ENCODE measurements around the gene PARS2. TPM values are rescaled to one million over a fixed set of nuclear protein-coding genes. Genes with fewer than 3 reads are reported as not detected.

The PARS2 gene
- total RNA-seq, 4 donors from 2014 or later = 2.1 to 3.6 (median 2.5) TPM

DNA sequence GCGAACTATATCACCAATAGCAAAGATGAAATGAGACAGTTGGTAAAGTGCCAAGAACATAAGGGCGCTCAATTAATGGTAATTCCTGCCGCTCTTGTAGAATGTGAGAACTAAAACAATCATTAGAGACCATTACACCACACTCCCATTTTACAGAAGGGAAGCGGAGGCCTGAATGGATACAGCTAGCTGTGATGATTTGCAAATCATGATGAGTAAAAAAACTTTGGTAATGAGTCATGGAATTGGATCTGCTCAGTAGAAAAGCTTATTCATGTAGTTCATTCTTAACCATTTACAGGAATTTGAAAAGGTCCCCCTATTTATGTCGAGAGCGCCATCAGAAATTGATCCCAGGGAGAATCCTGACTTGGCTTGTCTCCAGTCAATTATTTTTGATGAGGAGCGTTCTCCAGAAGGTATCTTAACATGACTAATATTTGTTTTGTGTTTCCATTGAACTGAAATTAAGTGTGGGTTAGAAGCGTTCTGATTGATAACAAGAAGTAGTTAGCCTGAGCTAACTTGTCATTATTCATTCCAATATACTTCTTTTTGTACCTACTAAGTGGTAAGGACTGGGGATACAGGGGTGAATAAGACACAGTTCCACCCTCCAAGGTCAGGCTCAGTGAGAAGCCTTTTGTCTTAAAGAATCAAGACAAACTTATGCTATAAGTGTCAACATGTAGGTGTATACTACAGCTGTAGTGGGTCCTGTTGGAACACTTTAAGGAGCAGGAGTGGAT is 47.9 kb downstream of the PARS2 start:
- TF ChIP-seq CTCF (IDR thresholded peaks at IDR 0.05; ENCODE audit: low read depth) = no peak

- no peak for TF ChIP-seq CTCF (IDR thresholded peaks at IDR 0.05; ENCODE audit: low read depth)
Measured at GRCh38 chr1:54715493-54716298, 48.6 kb downstream of the PARS2 start, which contains the start of gene TTC4. Gene TTC4, plus strand, starts transcription at chr1:54715861. Its CDS starts 48 bp downstream, at chr1:54715909.

- TF ChIP-seq CTCF (IDR thresholded peaks at IDR 0.05; ENCODE audit: low read depth) = no peak
Measured at GRCh38 chr1:54714881-54715492, 49.3 kb downstream of the PARS2 start.

DNA sequence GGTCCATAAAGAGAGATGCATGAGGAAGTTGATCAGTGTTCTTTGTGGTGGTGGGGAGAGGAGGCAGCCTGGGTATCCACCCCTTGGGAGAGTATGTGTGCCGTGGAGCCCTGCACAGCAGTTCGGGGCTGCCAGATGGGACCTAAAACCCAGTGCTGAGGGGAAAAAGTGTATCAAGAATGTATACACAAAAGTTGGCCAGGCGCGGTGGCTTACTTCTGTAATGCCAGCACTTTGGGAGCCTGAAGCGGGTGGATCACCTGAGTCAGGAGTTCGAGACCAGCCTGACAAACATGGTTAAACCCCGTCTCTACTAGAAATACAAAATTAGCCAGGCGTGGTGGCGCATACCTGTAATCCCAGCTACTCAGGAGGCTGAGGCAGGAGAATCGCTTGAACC is 52.8 kb downstream of the PARS2 start:
- no peak for TF ChIP-seq CTCF (IDR thresholded peaks at IDR 0.05; ENCODE audit: low read depth)

- TF ChIP-seq CTCF (IDR thresholded peaks at IDR 0.05; ENCODE audit: low read depth) = no peak
Measured at GRCh38 chr1:54710841-54711240, 53.5 kb downstream of the PARS2 start.

GRCh38 chr1:54710434-54710833 is 53.9 kb downstream of the PARS2 start:
- no peak for TF ChIP-seq CTCF (IDR thresholded peaks at IDR 0.05; ENCODE audit: low read depth)

Data from subcutaneous adipose tissue (tissue), 4 donors.